ENCODE results near the gene SH3BGR.
A peak's percentile ranks its signal among the peaks of the same experiment; 100 is the strongest.

The SH3BGR gene

DNA sequence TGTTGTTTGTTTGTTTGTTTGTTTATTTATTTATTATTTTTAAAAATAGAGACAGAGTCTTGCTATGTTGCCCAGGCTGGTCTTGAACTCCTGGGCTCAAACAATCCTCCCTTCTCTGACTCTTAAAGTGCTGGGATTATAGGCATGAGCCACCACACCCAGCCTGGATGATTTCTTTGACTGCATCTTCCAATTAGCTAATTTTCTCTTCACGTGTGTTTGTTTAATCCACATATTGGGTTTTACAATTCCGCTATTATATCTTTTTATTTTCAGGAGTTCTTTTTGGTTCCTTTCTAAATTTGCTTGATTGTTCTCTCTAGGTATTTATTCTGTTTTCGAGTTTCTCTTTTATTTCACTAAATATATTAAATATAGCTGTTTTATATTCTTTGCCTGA, 19.8 kb downstream of the SH3BGR start:
- no CpG with 5 or more reads among the region's 3 CpGs for WGBS
- no peak overlapping the region for H4K91ac ChIP-seq (ENCODE audit: low read length)
- no peak overlapping the region for H3K4me3 ChIP-seq (ENCODE audit: insufficient read depth in 1 of 2, low read depth in 1 of 2, low read length in 2 of 2)

GRCh38 chr21:39472786-39473185, 21.0 kb downstream of the SH3BGR start:
- no peaks in the 10 kb centered on the region for H3K9me3 ChIP-seq (ENCODE audit: control insufficient read depth, low read length)
- 95% methylated on average over 4 of the region's 4 CpGs for WGBS

More for the DNA sequence above, 19.8 kb downstream of the SH3BGR start:
- Histone ChIP-seq H3K4me1 (ENCODE audit: control insufficient read depth, insufficient read depth, low read depth, low read length) (no peaks in the 10 kb centered on the region), H3K79me1 (replicated peaks; ENCODE audit: low read length, poor library complexity, severe bottlenecking) (no peaks in the 10 kb centered on the region), H2AK5ac (ENCODE audit: low read length, severe bottlenecking) (no peak overlapping the region), H3K27me3 (ENCODE audit: control insufficient read depth in 1 of 2, insufficient read depth in 1 of 2, low read length in 2 of 2) (no peaks in the 10 kb centered on the region), H3K4ac (ENCODE audit: low read depth in 1 of 2, low read length in 2 of 2) (no peak overlapping the region), H3K14ac (ENCODE audit: low read length in 2 of 2) (no peak overlapping the region), H3K9ac (ENCODE audit: low read length) (no peak overlapping the region), H3K18ac (ENCODE audit: low read depth in 1 of 2, low read length in 2 of 2) (no peak overlapping the region), H3K9me3 (ENCODE audit: control insufficient read depth, low read length) (no peaks in the 10 kb centered on the region), H2BK12ac (ENCODE audit: low read length in 2 of 2) (no peak overlapping the region), H3K27ac (ENCODE audit: low read length, poor library complexity, severe bottlenecking) (no peak overlapping the region), H2BK5ac (ENCODE audit: low read depth, low read length, poor library complexity, severe bottlenecking) (no peak overlapping the region), H2BK120ac (ENCODE audit: low read depth, low read length) (no peak overlapping the region), H3K36me3 (ENCODE audit: control insufficient read depth in 1 of 2, insufficient read depth in 2 of 2, low read depth in 1 of 2, low read length in 2 of 2) (no peaks in the 10 kb centered on the region), H2AFZ (ENCODE audit: low read depth, low read length) (no peak overlapping the region), H3K23ac (ENCODE audit: low read length in 2 of 2) (no peak overlapping the region), H2BK15ac (ENCODE audit: low read depth, poor library complexity, severe bottlenecking) (no peak overlapping the region), H3K4me2 (ENCODE audit: low read length, poor library complexity, severe bottlenecking) (no peak overlapping the region), H4K8ac (ENCODE audit: low read length) (no peak overlapping the region)
- DNase-seq = no peak

GRCh38 chr21:39474611-39475010, 22.8 kb downstream of the SH3BGR start:
- DNase-seq = no peak
- Histone ChIP-seq H4K8ac (ENCODE audit: low read length) (no peak overlapping the region), H2AK5ac (ENCODE audit: low read length, severe bottlenecking) (no peak overlapping the region), H3K4me2 (ENCODE audit: low read length, poor library complexity, severe bottlenecking) (no peak overlapping the region), H4K91ac (ENCODE audit: low read length) (no peak overlapping the region), H2BK5ac (ENCODE audit: low read depth, low read length, poor library complexity, severe bottlenecking) (no peak overlapping the region), H3K14ac (ENCODE audit: low read length in 2 of 2) (no peak overlapping the region), H2BK12ac (ENCODE audit: low read length in 2 of 2) (no peak overlapping the region), H3K27me3 (ENCODE audit: control insufficient read depth in 1 of 2, insufficient read depth in 1 of 2, low read length in 2 of 2) (no peaks in the 10 kb centered on the region), H3K4me1 (ENCODE audit: control insufficient read depth, insufficient read depth, low read depth, low read length) (no peaks in the 10 kb centered on the region), H3K23ac (ENCODE audit: low read length in 2 of 2) (no peak overlapping the region), H2AFZ (ENCODE audit: low read depth, low read length) (no peak overlapping the region), H3K4me3 (ENCODE audit: insufficient read depth in 1 of 2, low read depth in 1 of 2, low read length in 2 of 2) (no peak overlapping the region), H3K9me3 (ENCODE audit: control insufficient read depth, low read length) (no peaks in the 10 kb centered on the region), H3K4ac (ENCODE audit: low read depth in 1 of 2, low read length in 2 of 2) (no peak overlapping the region), H2BK15ac (ENCODE audit: low read depth, poor library complexity, severe bottlenecking) (no peak overlapping the region), H2BK120ac (ENCODE audit: low read depth, low read length) (no peak overlapping the region), H3K36me3 (ENCODE audit: control insufficient read depth in 1 of 2, insufficient read depth in 2 of 2, low read depth in 1 of 2, low read length in 2 of 2) (no peaks in the 10 kb centered on the region), H3K27ac (ENCODE audit: low read length, poor library complexity, severe bottlenecking) (no peak overlapping the region), H3K9ac (ENCODE audit: low read length) (no peak overlapping the region), H3K18ac (ENCODE audit: low read depth in 1 of 2, low read length in 2 of 2) (no peak overlapping the region), H3K79me1 (replicated peaks; ENCODE audit: low read length, poor library complexity, severe bottlenecking) (no peaks in the 10 kb centered on the region)
- WGBS = 55% methylated on average over 2 of the region's 2 CpGs

More at GRCh38 chr21:39472786-39473185, 21.0 kb downstream of the SH3BGR start:
- Histone ChIP-seq H3K4me3 (ENCODE audit: insufficient read depth in 1 of 2, low read depth in 1 of 2, low read length in 2 of 2) (no peak overlapping the region), H3K27me3 (ENCODE audit: control insufficient read depth in 1 of 2, insufficient read depth in 1 of 2, low read length in 2 of 2) (no peaks in the 10 kb centered on the region), H2BK15ac (ENCODE audit: low read depth, poor library complexity, severe bottlenecking) (no peak overlapping the region), H3K14ac (ENCODE audit: low read length in 2 of 2) (no peak overlapping the region), H3K9ac (ENCODE audit: low read length) (no peak overlapping the region), H2AK5ac (ENCODE audit: low read length, severe bottlenecking) (no peak overlapping the region), H3K4ac (ENCODE audit: low read depth in 1 of 2, low read length in 2 of 2) (no peak overlapping the region), H2BK5ac (ENCODE audit: low read depth, low read length, poor library complexity, severe bottlenecking) (no peak overlapping the region), H3K36me3 (ENCODE audit: control insufficient read depth in 1 of 2, insufficient read depth in 2 of 2, low read depth in 1 of 2, low read length in 2 of 2) (no peaks in the 10 kb centered on the region), H3K27ac (ENCODE audit: low read length, poor library complexity, severe bottlenecking) (no peak overlapping the region), H3K18ac (ENCODE audit: low read depth in 1 of 2, low read length in 2 of 2) (no peak overlapping the region), H2AFZ (ENCODE audit: low read depth, low read length) (no peak overlapping the region), H2BK120ac (ENCODE audit: low read depth, low read length) (no peak overlapping the region), H3K4me2 (ENCODE audit: low read length, poor library complexity, severe bottlenecking) (no peak overlapping the region), H2BK12ac (ENCODE audit: low read length in 2 of 2) (no peak overlapping the region), H4K91ac (ENCODE audit: low read length) (no peak overlapping the region), H3K23ac (ENCODE audit: low read length in 2 of 2) (no peak overlapping the region), H3K79me1 (replicated peaks; ENCODE audit: low read length, poor library complexity, severe bottlenecking) (no peaks in the 10 kb centered on the region), H4K8ac (ENCODE audit: low read length) (no peak overlapping the region), H3K4me1 (ENCODE audit: control insufficient read depth, insufficient read depth, low read depth, low read length) (no peaks in the 10 kb centered on the region)
- DNase-seq = no peak

DNA sequence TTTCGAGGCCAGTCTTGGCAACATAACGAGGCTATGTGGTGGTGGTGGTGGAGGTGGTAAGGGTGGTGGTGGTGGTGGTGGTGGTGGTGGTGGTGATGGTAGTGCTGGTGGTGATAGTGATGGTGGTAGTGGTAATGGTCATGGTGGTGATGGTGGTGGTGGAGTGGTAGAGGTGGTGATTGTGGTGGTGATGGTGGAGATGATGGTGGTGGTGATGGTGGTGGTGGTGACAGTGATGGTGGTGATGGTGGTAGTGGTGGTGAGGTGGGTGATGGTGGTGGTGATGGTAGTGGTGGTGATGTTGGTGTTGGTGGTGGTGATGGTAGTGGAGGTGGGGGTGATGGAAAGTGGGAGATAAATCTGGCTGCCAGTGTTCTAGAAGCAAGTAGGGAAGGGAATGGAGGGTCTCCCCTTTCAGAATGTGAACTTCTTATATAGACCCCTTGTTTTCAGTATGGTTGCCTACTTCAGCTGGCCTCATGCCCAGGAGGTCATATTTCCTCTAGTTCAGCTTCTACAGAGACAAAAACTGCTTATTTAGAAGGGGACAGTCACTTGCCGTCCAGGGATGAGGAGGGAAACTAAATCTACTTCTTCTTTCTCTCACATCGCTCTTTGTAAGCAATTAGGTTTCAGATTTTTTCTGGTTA, 27.5 kb downstream of the SH3BGR start:
- Histone ChIP-seq H2BK5ac (ENCODE audit: low read depth, low read length, poor library complexity, severe bottlenecking) (no peak overlapping the region), H3K79me1 (replicated peaks; ENCODE audit: low read length, poor library complexity, severe bottlenecking) (no peaks in the 10 kb centered on the region), H3K36me3 (ENCODE audit: control insufficient read depth in 1 of 2, insufficient read depth in 2 of 2, low read depth in 1 of 2, low read length in 2 of 2) (no peaks in the 10 kb centered on the region), H2AK5ac (ENCODE audit: low read length, severe bottlenecking) (no peak overlapping the region), H4K8ac (ENCODE audit: low read length) (no peak overlapping the region), H3K4me2 (ENCODE audit: low read length, poor library complexity, severe bottlenecking) (no peak overlapping the region), H3K4me3 (ENCODE audit: insufficient read depth in 1 of 2, low read depth in 1 of 2, low read length in 2 of 2) (no peak overlapping the region), H3K4ac (ENCODE audit: low read depth in 1 of 2, low read length in 2 of 2) (no peak overlapping the region), H3K9ac (ENCODE audit: low read length) (no peak overlapping the region), H3K27me3 (ENCODE audit: control insufficient read depth in 1 of 2, insufficient read depth in 1 of 2, low read length in 2 of 2) (no peaks in the 10 kb centered on the region), H3K14ac (ENCODE audit: low read length in 2 of 2) (peak overlapping the region in 1 of 2 experiments; percentile 79), H3K4me1 (ENCODE audit: control insufficient read depth, insufficient read depth, low read depth, low read length) (no peaks in the 10 kb centered on the region), H2BK120ac (ENCODE audit: low read depth, low read length) (no peak overlapping the region), H3K9me3 (ENCODE audit: control insufficient read depth, low read length) (no peaks in the 10 kb centered on the region), H2AFZ (ENCODE audit: low read depth, low read length) (no peak overlapping the region), H2BK15ac (ENCODE audit: low read depth, poor library complexity, severe bottlenecking) (no peak overlapping the region), H2BK12ac (ENCODE audit: low read length in 2 of 2) (no peak overlapping the region), H4K91ac (ENCODE audit: low read length) (no peak overlapping the region), H3K18ac (ENCODE audit: low read depth in 1 of 2, low read length in 2 of 2) (no peak overlapping the region), H3K27ac (ENCODE audit: low read length, poor library complexity, severe bottlenecking) (no peak overlapping the region), H3K23ac (ENCODE audit: low read length in 2 of 2) (no peak overlapping the region)
- WGBS = 64% methylated on average over 4 of the region's 4 CpGs
- no peak for DNase-seq

Data from mesenchymal stem cell (in vitro differentiated cells and primary cell).